ENCODE measurements around the gene CCDC92B.

GRCh38 chr17:2691069-2691871, 58.2 kb downstream of the CCDC92B start:
- TF ChIP-seq CTCF (IDR thresholded peaks at IDR 0.05 in 2 of 3, conservative IDR thresholded peaks at IDR 0.05 in 1 of 3; ENCODE audit: control insufficient read depth in 2 of 3, extremely low read depth in 1 of 3, insufficient read depth in 1 of 3, low read depth in 3 of 3, low read length in 3 of 3) (no peak), PAX5 (IDR thresholded peaks at IDR 0.05; ENCODE audit: borderline replicate concordance, low read depth, low read length) (no peak), JUND (IDR thresholded peaks at IDR 0.05; ENCODE audit: low read depth, low read length) (no peak), KDM1A (IDR thresholded peaks at IDR 0.05; ENCODE audit: borderline replicate concordance) (no peak), YY1 (IDR thresholded peaks at IDR 0.05; ENCODE audit: low read depth, low read length) (no peak), CBX3 (IDR thresholded peaks at IDR 0.05; ENCODE audit: borderline replicate concordance, low read depth) (no peak), POLR2A (IDR thresholded peaks at IDR 0.05; ENCODE audit: low read depth, low read length) (no peak), ZNF274 (IDR thresholded peaks at IDR 0.05; ENCODE audit: insufficient read depth, insufficient read length) (no peak), TARDBP (IDR thresholded peaks at IDR 0.05; ENCODE audit: borderline replicate concordance) (no peak), EP300 (IDR thresholded peaks at IDR 0.05; ENCODE audit: borderline replicate concordance in 1 of 2, control insufficient read depth in 1 of 2, low read depth in 2 of 2, low read length in 2 of 2) (no peak), CREB1 (IDR thresholded peaks at IDR 0.05; ENCODE audit: low read depth) (no peak), KLF5 (IDR thresholded peaks at IDR 0.05; ENCODE audit: partially characterized antibody) (no peak)

All from GM12878 (cell line).